Endothelial cell of umbilical vein (primary cell): ENCODE results near the gene UMPS. TPM values are rescaled to one million over a fixed set of nuclear protein-coding genes. Genes with fewer than 3 reads are reported as not detected.

Source experiments
- BruUV-seq: library from RNA; stranded (reverse); fragments of 400-500 nt; replicated peaks from 2 replicates; lab custom pipeline; 2021; lab: Mats Ljungman, UMichigan
- CTCF ChIA-PET: fragments of 300-600, 350-600 bp; sonication (Branson Sonifier 250); formaldehyde crosslinking; loops from one replicate; lab custom pipeline; 2021; ENCODE audit warnings: antibody characterized with exemption, inconsistent platforms; lab: Charles Lee
- POLR2A ChIA-PET: fragments of 300-600, 350-600 bp; sonication (Branson Sonifier 250); formaldehyde crosslinking; loops from one replicate; lab custom pipeline; 2021; ENCODE audit warnings: antibody characterized with exemption, inconsistent platforms; lab: Charles Lee
- DNase-seq: peaks from one replicate; pipeline ENCODE4 v3.0.0-alpha.2; 2011; ENCODE audit warnings: low read depth, low spot score
- FAIRE-seq: peaks from 2 replicates; lab custom pipeline; 2011; peaks lifted over from hg19 to GRCh38; lab: Jason Lieb, UNC
- H2AFZ ChIP-seq: 2 replicates; pipeline ENCODE4 v1.6.0; 2012; ENCODE audit warnings: low read depth, low read length, control low read depth, inconsistent platforms
- H3K27ac ChIP-seq: 2 replicates; pipeline ENCODE4 v1.5.1; 2011; ENCODE audit warnings: low read depth, mild to moderate bottlenecking, control low read depth, low read length, moderate library complexity; ENCODE audit not compliant: insufficient read depth
- H3K27me3 ChIP-seq, 2 experiments: 2 replicates each; pipeline versions ENCODE4 v1.6.0 to v1.6.1; 2011; ENCODE audit warnings: low read length in 2 of 2, mixed read lengths in 1 of 2; ENCODE audit not compliant: control insufficient read depth in 2 of 2, insufficient read depth in 2 of 2
- H3K36me3 ChIP-seq, 2 experiments: 2 replicates in 1 of 2; 3 replicates in 1 of 2; pipeline ENCODE4 v1.5.1; 2011; ENCODE audit warnings: low read length in 2 of 2, mild to moderate bottlenecking in 1 of 2, moderate library complexity in 1 of 2; ENCODE audit not compliant: control insufficient read depth in 2 of 2, insufficient read depth in 2 of 2; ENCODE audit errors: extremely low read depth in 1 of 2
- H3K4me1 ChIP-seq: 3 replicates; pipeline ENCODE4 v1.5.1; 2011; ENCODE audit warnings: mild to moderate bottlenecking, low read length; ENCODE audit not compliant: control insufficient read depth, insufficient read depth; ENCODE audit errors: extremely low read depth
- H3K4me2 ChIP-seq: 2 replicates; pipeline ENCODE4 v1.6.1; 2011; ENCODE audit warnings: low read length, control low read depth, mixed read lengths; ENCODE audit not compliant: insufficient read depth
- H3K4me3 ChIP-seq, 3 experiments: fragments of 200-600 bp in 1 of 3; sonication (generic), shearing (Covaris generic) in 1 of 3; replicated peaks in 1 of 3; 2 replicates each; pipeline ENCODE4 v1.5.1; 2011 to 2016; ENCODE audit warnings: control low read depth in 3 of 3, low read length in 3 of 3, mild to moderate bottlenecking in 2 of 3, inconsistent platforms in 1 of 3, low read depth in 1 of 3, moderate library complexity in 1 of 3; ENCODE audit not compliant: insufficient read depth in 1 of 3
- H3K79me2 ChIP-seq: 2 replicates; pipeline ENCODE4 v1.6.0; 2012; ENCODE audit warnings: low read length, inconsistent platforms; ENCODE audit not compliant: control insufficient read depth, insufficient read depth
- H3K9ac ChIP-seq: replicated peaks from 2 replicates; pipeline ENCODE3; 2011; ENCODE audit warnings: low read length, control low read depth; ENCODE audit not compliant: insufficient read depth; ENCODE audit errors: extremely low read depth
- H3K9me1 ChIP-seq: replicated peaks from 3 replicates; pipeline ENCODE4 v1.6.0; 2011; ENCODE audit warnings: mild to moderate bottlenecking, low read length; ENCODE audit not compliant: control insufficient read depth, insufficient read depth; ENCODE audit errors: extremely low read depth
- H3K9me3 ChIP-seq: replicated peaks from 2 replicates; pipeline ENCODE4 v1.5.1; 2012; ENCODE audit warnings: low read length, inconsistent platforms; ENCODE audit not compliant: control insufficient read depth, insufficient read depth
- H4K20me1 ChIP-seq: replicated peaks from 2 replicates; pipeline ENCODE3; 2011; ENCODE audit warnings: mild to moderate bottlenecking, low read length; ENCODE audit not compliant: control insufficient read depth, insufficient read depth; ENCODE audit errors: extremely low read depth
- CTCF ChIP-seq, 2 donors: IDR thresholded peaks; 1 replicate in 1 of 2; 2 replicates in 1 of 2; pipeline ENCODE4 v1.5.1; 2011; ENCODE audit warnings: low read length in 2 of 2, mild to moderate bottlenecking in 2 of 2, moderate library complexity in 2 of 2, control low read depth in 1 of 2, inconsistent platforms in 1 of 2, low read depth in 1 of 2; ENCODE audit not compliant: insufficient read depth in 1 of 2; ENCODE audit errors: extremely low read depth in 1 of 2
- EZH2 ChIP-seq: IDR thresholded peaks from 2 replicates; pipeline ENCODE4 v1.6.1; 2012; ENCODE audit warnings: borderline replicate concordance, low read depth, mild to moderate bottlenecking, moderate library complexity, low read length, inconsistent platforms; ENCODE audit not compliant: severe bottlenecking
- FOS ChIP-seq: IDR thresholded peaks from 2 replicates; pipeline ENCODE4 v1.6.1; 2011; ENCODE audit warnings: mild to moderate bottlenecking, low read length, moderate library complexity, borderline replicate concordance; ENCODE audit not compliant: insufficient read depth
- GATA2 ChIP-seq: IDR thresholded peaks from 2 replicates; pipeline ENCODE4 v1.7.0; 2011; ENCODE audit warnings: low read depth, mild to moderate bottlenecking, moderate library complexity, mixed read lengths, low read length; ENCODE audit not compliant: insufficient read length, insufficient read depth
- JUN ChIP-seq: IDR thresholded peaks from 2 replicates; pipeline ENCODE4 v1.6.1; 2011; ENCODE audit warnings: borderline replicate concordance, low read depth; ENCODE audit not compliant: insufficient read length, insufficient read depth
- MAX ChIP-seq: IDR thresholded peaks from 2 replicates; pipeline ENCODE4 v1.6.1; 2011; ENCODE audit not compliant: insufficient read depth, insufficient read length
- MYC ChIP-seq: IDR thresholded peaks from one replicate; pipeline ENCODE4 v1.6.1; 2011; ENCODE audit warnings: mild to moderate bottlenecking, low read depth, low read length
- POLR2A ChIP-seq: IDR thresholded peaks from 2 replicates; pipeline ENCODE4 v1.6.1; 2012; ENCODE audit warnings: low read depth, mild to moderate bottlenecking, control low read depth, low read length
- POLR2AphosphoS5 ChIP-seq: IDR thresholded peaks from 2 replicates; pipeline ENCODE4 v1.6.1; 2012; ENCODE audit warnings: low read depth, mild to moderate bottlenecking, control low read depth, low read length, moderate library complexity; ENCODE audit not compliant: insufficient read depth
- dilution Hi-C: fragments of 300-500 bp; cut with MboI; formaldehyde crosslinking; loops from one replicate; pipeline ENCODE4 v1.15.0; 2019; ENCODE audit warnings: low sequenced_read_pairs; ENCODE audit not compliant: extremely low pct_ligation_motif_present
- intact Hi-C: fragments of 100-400 bp; cut with micrococcal nuclease; formaldehyde crosslinking; loops from one replicate; pipeline ENCODE4 v1.10.0; 2022
- polyA plus RNA-seq, 4 experiments: library from polyadenylated mRNA; depleted of rRNA in 3 of 4; stranded (reverse) in 3 of 4; unstranded in 1 of 4; fragments of >200 nt; gene quantifications; 2 replicates each; pipeline versions ENCODE4 v1.2.1 to v1.2.3, GENCODE V29; 2011 to 2012; ENCODE audit warnings: missing spikeins in 1 of 4
- total RNA-seq: library from RNA; stranded (reverse); gene quantifications from 2 replicates; pipeline ENCODE4 v1.2.3, GENCODE V29; 2021

The UMPS gene
- total and polyA plus RNA-seq, 2 donors (not counting 3 experiments of a cell fraction or from before 2014, with no cell fraction given), result 38.6 to 50.2 TPM

GRCh38 chr3:124765197-124765840 is 35.1 kb downstream of the UMPS start:
- dilution Hi-C loops, result loop anchor here (25.0 kb wide), 1 partner anchor 122 kb away; the partner anchor contains the start of gene ITGB5
- Histone ChIP-seq H3K4me1 (no peaks in the 10 kb centered on the region), H4K20me1 (no peaks in the 10 kb centered on the region), H3K9me1 (no peaks in the 10 kb centered on the region), H2AFZ (no peak overlapping the region), H3K79me2 (no peaks in the 10 kb centered on the region), H3K4me2 (no peak overlapping the region), H3K4me3 (no peak overlapping the region), H3K9me3 (no peaks in the 10 kb centered on the region), H3K36me3 (peaks cover 0 to 13% of the 10 kb centered on the region in 2 experiments), H3K9ac (no peak overlapping the region), H3K27ac (no peak overlapping the region), H3K27me3 (no peaks in the 10 kb centered on the region)
- DNase-seq, result no peak
- ChIA-PET CTCF (interaction anchor here (0.7 to 8.6 kb wide), 4 partner anchors 21 to 139 kb away, joined by 3 to 424 read pairs (median 4); no protein-coding TSS in a partner anchor), POLR2A (no interaction called here)
- no peak for TF ChIP-seq CTCF (IDR thresholded peaks at IDR 0.05; ENCODE audit: extremely low read depth in 1 of 2, insufficient read depth in 1 of 2, low read depth in 1 of 2, low read length in 2 of 2)
- no peak for TF ChIP-seq POLR2AphosphoS5
- no peak for TF ChIP-seq GATA2
- no peak for TF ChIP-seq JUN
- no peak for TF ChIP-seq EZH2
- TF ChIP-seq POLR2A, result no peak
- no peak for TF ChIP-seq MYC
- TF ChIP-seq MAX, result no peak
- TF ChIP-seq FOS, result no peak
- FAIRE-seq, result no peak
- BruUV-seq, result no TSS peak
- intact Hi-C loops, result loop anchor here (10.0 kb wide), 1 partner anchor 389 kb away; no protein-coding TSS in a partner anchor
